Stimulated activated CD8-positive, alpha-beta memory T cell treated with anti-CD3 and anti-CD28 coated beads, Interleukin-4, amount 100 ng/mL, for 24 hours (primary cell): Measurements from ENCODE around the gene OMA1.
"Not testable (repeated sequence)": the region's sequence is repeated elsewhere in the genome, so short reads cannot be mapped to it uniquely, and the experiment has no call there.

Source experiments
- DNase-seq: peaks from one replicate; pipeline ENCODE4 v3.0.0-alpha.2; 2020; ENCODE audit warnings: low read depth

The OMA1 gene

GRCh38 chr1:58573705-58574591, 27.4 kb upstream of the OMA1 start:
- no peak for DNase-seq

- no peak for DNase-seq
Measured at GRCh38 chr1:58573138-58573537, 26.6 kb upstream of the OMA1 start.

GRCh38 chr1:58572690-58573089, 26.2 kb upstream of the OMA1 start:
- no peak for DNase-seq

GRCh38 chr1:58571616-58572015, 25.1 kb upstream of the OMA1 start:
- DNase-seq: no peak

DNA sequence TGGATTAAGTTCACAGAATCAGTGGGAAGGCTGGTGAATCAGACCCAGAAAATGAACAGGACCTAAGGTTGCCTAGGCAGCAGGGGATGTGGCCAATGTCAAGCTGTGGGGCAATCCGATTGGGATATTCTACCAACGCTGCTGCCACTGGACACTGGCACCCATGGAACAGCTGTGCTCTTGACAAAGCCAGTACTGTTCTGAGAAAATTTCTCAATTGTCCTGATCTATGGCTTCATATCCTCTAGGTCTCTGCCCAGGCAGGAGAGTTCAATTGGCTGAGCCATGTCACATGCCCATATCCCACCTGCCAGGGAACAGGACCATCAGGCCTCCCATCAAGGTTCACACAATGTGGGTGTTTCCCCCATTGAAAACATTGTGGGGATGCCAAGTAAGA, 24.3 kb upstream of the OMA1 start:
- DNase-seq: no peak

GRCh38 chr1:58570094-58570493, 23.6 kb upstream of the OMA1 start:
- no peak for DNase-seq

- DNase-seq: no peak
Measured at GRCh38 chr1:58568911-58569310, 22.4 kb upstream of the OMA1 start.

DNA sequence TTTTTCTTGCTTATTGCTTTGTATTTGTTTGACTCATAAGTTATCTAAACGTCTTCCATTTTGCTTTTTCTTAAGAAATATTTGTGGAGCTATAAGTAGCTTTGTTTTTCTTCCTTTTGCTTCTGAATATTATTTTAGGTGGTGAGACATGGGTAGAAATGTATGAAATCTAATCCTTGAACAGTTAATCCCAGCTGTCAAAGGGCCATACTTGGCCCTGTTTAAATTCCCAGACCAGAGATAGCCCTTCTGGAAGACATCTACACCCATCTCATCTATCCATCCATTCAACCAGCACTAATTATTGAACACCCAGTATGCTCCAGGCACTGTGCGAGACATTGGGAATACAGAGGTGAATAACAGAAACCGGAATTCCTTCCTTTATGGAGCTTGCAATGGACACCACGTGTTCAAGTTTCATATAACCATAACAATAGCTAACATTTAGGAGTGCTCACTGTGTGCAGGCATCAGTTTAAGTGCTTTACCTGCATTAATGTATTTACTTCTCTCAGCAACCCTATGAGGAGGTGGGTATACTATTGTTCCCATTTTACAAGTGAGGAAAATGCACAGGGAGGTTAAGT, 21.8 kb upstream of the OMA1 start:
- DNase-seq: no peak

DNA sequence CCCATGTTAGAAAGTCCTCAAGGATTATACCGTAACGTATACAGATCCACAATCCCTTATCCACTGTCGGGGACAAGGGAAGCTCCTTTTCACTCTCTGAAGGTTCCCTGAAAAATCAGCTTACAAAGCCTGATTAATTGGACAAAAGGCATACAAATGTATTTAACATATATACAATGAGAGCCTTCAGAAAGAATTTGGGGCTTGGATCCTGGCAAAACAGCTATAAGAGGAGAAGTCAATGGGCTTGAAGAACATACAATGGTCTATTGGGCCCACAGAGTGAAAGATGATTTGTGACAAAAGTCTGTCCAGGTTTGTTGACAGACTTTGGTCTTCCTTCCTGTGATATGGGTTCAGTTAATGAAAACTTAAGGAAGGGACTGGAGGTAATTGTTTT, 19.8 kb upstream of the OMA1 start:
- DNase-seq: no peak

DNA sequence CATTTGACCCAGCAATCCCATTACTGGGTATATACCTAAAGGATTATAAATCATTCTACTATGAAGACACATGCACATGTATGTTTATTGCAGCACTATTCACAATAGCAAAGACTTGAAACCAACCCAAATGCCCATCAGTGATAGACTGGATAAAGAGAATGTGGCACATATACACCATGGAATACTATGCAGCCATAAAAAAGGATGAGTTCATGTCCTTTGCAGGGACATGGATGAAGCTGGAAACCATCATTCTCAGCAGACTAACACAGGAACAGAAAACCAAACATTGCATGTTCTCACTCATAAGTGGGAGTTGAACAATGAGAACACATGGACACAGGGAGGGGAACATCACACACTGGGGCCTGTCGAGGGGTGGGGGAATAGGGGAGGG, 17.2 kb upstream of the OMA1 start:
- not testable (repeated sequence) for DNase-seq

- DNase-seq: no peak
Measured at GRCh38 chr1:58561633-58562032, 15.1 kb upstream of the OMA1 start.

DNA sequence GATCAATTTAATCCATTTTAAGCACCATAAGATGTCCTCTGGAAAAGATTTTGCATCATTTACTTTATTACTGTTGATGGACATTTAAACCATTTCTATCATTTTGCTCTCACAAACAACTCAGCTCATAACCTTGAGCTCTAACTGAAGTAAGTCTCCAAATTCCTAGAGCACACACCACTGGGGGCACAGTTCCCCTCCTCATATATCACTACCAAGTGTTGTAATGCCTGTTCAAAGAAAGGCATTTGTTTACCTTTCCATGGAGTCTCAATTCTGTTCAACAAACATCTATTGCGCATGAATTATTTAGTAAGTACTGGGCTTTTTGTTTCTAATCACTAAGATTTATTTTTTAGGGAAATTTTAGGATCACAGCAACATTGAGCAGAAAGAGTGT, 8.9 kb upstream of the OMA1 start:
- no peak for DNase-seq

- DNase-seq: no peak
Measured at GRCh38 chr1:58551186-58552140, 4.9 kb upstream of the OMA1 start.

GRCh38 chr1:58549291-58549690, 2.8 kb upstream of the OMA1 start:
- not testable (repeated sequence) for DNase-seq

- DNase-seq: no peak
Measured at GRCh38 chr1:58548371-58548770, 1.8 kb upstream of the OMA1 start.

DNA sequence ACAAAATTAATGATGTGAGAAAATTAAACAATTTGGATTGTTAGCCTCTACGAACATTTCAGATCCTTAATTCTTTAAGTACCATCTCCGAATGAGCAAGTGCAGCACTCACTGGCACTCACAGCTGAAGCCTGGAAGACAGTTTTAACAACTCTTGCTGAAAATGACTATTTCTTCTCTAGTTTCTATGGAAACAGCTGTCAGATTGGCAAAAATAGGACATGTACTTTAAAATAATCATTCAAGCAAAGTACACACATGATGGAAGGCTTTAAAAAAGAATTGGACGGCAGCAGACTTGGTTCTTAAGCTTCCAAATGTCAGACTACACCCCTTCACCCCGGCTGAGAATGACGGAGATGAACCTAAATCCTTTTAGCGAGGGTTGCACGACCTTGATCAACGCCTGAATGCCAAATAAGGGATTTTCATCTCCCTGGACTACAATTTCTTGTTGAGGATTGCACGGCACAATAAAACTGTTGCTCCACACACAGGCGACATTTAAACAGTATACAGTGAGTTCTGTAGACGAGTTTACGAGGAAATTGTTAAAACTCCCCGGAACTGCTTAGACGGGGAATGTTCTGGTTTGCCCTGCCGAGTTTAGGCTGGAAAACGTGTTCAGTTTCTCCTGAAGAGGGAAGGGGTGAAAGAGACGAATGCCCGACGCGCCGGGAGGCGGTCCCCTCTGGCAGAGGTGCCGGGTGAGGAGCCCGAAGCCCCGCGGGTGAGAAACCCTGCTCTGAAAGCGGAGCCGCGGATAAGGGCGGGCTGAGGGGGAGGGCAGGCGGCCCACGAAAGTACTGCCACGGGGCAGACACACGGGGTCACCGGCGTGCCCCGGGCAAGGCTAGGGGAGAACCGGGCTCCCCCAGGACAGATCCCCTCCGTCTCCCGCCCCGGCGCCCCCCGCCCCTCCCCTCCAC, 671 bp downstream of the OMA1 start:
- peak; percentile 64 for DNase-seq

DNA sequence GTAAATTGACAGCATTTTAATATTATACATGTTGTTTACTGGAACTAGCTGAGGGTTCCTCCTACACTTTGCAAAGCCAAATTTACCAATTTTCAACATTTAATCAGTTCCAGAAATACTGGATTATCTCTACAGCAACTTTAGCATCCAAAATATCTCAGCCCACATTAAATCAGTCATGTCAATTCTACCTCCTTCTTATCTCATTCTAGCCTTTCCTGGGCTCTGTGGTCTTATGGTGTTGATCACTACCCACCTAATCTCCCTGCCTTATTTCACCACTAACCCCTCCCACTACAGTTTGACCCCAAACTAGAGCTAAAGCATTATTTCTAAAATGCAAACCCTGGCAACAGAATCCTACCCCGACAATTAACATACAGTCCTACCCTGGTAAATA, 3.3 kb downstream of the OMA1 start:
- DNase-seq: no peak

- no peak for DNase-seq
Measured at GRCh38 chr1:58539553-58539952, 7.0 kb downstream of the OMA1 start.

GRCh38 chr1:58538821-58539220, 7.7 kb downstream of the OMA1 start:
- no peak for DNase-seq

DNA sequence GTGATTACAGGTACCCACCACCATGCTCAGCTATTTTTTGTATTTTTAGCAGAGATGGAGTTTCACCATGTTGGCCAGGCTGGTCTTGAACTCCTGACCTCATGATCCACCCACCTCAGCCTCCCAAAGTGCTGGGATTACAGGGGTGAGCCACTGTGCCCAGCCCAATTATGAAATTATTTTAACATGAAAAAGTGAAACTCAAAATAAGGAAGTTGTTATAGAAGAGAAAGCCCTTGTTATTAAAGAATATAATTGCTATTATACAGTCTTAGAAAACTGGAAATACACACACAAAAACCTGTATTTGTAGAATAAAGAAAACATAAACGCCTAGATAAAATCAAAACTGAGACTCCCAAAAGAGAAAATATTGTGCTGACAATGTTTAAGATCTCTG, 14.7 kb downstream of the OMA1 start:
- not testable (repeated sequence) for DNase-seq

DNA sequence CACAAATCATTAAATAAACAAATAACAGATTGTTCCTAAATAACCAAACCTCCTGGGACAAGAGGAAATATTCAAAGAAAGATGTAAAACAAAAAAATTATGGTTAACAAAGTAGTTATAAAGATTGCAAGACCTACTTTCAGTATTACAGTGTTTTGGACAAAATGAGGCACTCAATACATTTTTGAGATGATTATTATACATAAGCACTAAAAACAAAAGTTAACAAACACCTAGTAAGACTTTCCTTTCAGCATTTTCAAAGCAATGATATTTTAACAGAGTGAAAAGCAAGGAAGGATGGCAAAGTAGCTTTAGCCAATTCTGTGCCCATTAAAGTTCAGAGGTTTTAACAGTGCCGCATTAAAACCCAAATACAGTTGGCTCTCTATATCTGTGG, 17.2 kb downstream of the OMA1 start:
- no peak for DNase-seq

GRCh38 chr1:58528518-58528917, 18.0 kb downstream of the OMA1 start:
- no peak for DNase-seq
